M059J (cell line): ENCODE data around the gene AMIGO2. TPM values are rescaled to one million over a fixed set of nuclear protein-coding genes. Genes with fewer than 3 reads are reported as not detected.
A peak's percentile ranks its signal among the peaks of the same experiment; 100 is the strongest.

Experiments used
- DNase-seq: peaks from one replicate; pipeline ENCODE4 v3.0.0-alpha.2; 2012; ENCODE audit warnings: low read depth
- total RNA-seq: library from RNA; depleted of rRNA; stranded (reverse); fragments of >200 nt; shearing (Covaris generic); gene quantifications from 2 replicates; pipeline ENCODE4 v1.2.3, GENCODE V29; 2014

Gene AMIGO2
- total RNA-seq, 1 experiment from 2014 or later, result 37.5 TPM

GRCh38 chr12:47097276-47097896 is 17.6 kb upstream of the AMIGO2 start:
- peak; percentile 75 for DNase-seq

GRCh38 chr12:47095446-47096236 is 15.9 kb upstream of the AMIGO2 start:
- DNase-seq, result peak; percentile 91

DNA sequence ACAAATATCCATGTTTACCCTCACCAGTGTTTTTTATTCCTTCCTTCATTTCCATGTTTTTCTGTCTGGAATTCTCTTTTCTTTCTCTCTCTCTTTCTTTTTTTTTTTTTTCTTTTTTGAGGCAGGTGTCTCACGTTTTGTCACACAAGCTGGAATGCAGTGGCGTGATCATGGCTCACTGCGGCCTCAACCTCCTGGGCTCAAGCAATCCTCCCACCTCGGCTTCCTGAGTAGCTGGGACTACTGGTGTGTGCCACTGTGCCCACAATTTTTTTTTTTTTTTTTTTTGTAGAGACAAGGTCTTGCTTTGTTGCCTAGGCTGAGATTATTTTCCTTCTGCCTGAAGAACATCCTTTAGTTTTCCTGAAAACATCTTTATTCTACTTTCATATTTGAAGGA is 15.0 kb upstream of the AMIGO2 start:
- DNase-seq, result peak; percentile 92

DNA sequence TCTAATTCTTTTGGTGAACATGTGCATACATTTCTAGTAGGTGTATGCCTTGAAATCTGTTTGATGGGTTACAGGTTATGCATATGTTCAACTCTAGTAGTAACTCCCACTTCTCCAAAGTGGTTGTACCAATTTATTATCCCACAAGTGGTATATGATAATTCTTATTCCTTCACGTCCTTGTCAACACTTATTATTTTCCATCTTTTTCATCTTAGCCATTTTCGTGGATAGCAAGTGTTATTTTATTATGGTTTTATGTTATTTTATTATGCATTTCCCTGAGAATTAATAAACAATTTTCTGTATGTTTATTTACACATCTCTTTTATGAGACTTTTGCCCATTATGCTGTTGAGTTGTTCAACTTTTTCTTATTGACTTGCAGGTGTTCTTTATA is 11.2 kb upstream of the AMIGO2 start:
- no peak for DNase-seq

DNA sequence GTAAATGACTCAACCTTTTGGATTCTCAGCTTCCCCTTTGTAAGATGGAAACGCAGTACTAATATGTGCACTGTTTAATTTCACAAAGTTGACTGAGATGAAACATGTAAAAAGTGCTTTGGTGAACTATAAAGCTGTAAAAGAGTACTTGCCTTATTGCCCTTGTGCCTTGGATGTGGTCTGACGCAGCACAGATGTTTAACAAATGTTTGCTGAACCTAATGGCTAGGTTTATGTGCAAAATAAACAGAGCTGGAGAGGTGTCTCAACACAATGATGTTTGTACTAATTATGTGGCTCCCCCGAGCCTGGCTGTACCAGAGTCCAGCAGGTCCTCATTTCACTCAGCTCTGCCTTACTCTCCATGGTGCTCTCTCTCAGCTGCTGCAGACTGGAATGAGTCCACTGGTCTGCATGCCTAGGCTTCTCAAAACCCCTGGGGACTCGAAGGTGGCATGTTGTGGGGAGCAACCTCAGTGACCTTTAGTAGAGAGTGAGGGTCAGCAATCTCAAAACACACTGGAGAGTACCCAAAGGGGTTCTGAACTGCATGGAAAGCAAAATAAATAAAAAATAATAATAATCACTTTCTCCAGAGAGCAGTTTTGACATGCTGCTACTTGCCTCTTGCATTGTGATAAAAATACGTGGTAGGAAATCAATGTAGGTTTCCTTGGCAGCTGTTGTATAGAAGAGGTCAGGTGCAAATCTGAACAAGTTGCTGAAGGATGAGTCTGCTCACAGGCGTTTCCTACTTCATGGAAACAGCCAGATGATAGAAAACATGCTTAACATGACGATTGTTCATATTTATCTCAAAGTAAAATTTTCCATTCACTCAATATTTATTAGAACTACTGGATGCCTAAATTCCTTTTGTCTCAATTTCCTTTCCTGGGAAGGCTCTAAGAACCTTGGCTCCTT is 8.5 kb upstream of the AMIGO2 start:
- DNase-seq, result peak; percentile 53

GRCh38 chr12:47087088-47087688 is 7.4 kb upstream of the AMIGO2 start:
- DNase-seq, result no peak

DNA sequence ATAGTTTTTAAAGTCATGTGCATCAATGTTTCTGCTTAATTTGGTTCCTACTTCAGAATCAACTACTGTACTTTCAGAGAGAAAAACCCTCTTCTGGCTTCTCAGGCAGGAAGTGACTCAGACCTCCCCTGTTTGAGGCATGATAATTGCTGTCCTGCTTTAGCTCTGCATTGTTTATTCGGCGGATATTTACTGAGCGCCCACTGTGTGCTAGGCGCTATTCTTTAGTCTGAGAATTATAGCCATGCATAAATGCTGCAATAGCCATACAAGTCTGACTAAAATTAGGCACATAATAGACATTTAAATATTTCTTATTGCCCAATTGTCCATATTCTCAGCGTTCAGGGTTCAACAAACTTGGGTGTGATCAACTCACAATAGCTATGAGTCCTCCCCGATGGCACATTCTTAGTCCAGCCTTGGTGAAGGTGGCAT is 6.1 kb upstream of the AMIGO2 start:
- peak; percentile 88 for DNase-seq

DNA sequence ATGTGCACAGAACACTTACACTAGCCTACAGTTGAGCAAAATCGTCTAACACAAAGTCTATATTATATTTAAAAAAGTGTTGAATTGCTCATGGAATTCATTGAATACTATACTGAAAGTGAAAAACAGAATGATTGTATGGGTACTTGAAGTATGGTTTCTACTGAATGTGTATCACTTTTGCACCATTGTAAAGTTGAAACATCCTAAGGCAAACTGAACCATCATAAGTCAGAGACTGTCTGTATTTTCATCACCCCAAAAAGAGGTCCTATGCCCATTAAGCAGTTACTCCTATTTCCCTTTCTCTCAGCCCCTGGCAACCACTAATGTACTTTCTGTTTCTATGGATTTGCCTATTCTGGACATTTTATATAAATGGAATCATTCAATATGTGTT is 4.4 kb upstream of the AMIGO2 start:
- no peak for DNase-seq

- peak; percentile 98 for DNase-seq
Measured at GRCh38 chr12:47082796-47083621, 3.2 kb upstream of the AMIGO2 start.

DNA sequence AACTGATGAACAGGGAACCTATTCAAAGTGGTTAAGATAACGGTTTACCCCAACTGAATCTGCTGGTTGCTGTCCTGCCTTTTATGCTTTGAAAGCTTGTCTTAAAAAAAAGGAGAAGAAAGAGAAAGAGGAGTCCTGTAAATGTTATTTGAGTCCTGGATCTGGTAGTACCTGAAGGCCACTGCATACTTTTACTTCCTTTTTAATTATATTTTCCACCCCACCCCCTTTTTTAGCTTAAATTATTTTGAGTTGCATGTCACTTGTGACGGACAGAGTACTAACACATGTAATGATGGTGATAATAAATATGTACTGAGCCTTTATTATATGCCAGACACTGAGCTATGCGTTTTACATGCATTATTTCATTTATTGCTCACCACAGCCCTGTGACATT is 2.5 kb upstream of the AMIGO2 start:
- no peak for DNase-seq

- DNase-seq, result peak; percentile 81
Measured at GRCh38 chr12:47080725-47081502, 1.2 kb upstream of the AMIGO2 start.

GRCh38 chr12:47079981-47080724 is 394 bp upstream of the AMIGO2 start:
- peak; percentile 83 for DNase-seq

DNA sequence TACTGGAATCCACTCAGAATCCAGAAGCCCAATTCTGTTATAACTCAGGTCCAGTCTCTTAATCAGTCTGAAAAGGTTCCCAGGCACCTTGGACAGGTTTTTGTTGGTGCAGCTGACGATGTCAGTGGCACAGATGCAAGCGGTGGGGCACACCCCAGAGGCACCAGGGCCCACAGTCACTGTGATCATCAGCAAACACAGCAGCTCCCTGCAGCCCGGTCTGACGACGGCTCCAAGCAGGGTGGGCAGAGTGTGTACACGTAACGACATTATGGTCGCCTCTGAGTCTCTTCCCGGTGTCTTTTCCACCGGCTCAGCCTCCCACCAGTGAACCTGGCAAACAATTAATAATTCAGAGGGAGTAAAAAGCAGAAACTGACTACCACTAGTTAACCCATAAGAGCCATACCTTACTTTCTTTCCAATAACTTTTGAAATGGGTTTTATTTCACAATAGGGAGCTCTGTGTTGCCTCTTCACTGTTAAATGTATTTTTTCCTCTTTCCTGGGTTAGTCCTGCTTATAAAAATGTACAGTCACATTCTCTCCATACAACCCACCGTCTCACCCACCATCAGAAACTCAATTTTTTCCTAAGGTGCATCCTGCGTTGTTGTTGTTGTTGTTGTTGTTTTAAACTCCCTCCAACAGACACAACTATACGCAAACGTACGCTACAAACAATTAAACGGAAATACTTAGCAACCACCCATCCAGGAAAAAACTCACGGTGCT is 859 bp downstream of the AMIGO2 start:
- DNase-seq, result peak; percentile 58

- no peak for DNase-seq
Measured at GRCh38 chr12:47078086-47078395, 1.7 kb downstream of the AMIGO2 start.

DNA sequence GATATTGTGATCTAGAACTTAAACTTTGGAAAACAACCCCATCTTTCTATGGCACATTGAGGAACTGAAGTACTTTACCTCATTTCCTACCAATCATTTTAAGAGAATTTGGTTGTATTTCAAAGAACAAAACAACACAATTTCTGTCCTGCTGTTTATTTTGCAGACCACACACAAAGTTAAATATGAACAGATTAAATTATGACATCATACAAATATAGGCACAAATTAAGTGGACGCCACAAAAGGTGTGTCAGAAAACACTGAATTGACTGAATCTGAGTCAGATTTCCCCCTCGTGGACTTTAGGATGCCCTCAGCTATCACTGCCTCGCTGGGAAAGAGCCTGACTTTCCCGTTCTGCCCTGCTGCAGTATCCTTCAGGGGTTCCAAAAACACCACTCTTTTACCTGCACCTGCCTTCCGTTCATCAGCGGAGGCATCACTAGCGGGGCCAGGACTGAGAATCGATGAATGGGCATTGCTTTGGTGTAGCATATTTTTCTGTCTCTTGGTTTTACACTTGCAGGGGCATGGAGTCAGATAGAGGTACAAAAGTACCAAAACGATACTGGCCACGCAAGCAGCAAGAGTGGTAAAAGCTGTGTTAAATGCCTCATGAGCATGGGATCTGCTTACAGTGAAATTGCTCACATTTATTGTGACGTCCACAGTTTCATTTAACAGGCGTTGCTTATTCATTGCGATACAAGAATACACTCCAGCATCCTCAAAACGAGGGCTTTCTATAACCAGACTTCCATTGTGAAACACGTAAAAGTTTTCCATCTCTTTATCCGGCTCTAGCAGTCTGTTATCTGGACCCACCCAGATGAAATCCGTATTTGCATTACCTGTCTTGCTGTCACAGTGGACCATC is 2.3 kb downstream of the AMIGO2 start:
- no peak for DNase-seq

DNA sequence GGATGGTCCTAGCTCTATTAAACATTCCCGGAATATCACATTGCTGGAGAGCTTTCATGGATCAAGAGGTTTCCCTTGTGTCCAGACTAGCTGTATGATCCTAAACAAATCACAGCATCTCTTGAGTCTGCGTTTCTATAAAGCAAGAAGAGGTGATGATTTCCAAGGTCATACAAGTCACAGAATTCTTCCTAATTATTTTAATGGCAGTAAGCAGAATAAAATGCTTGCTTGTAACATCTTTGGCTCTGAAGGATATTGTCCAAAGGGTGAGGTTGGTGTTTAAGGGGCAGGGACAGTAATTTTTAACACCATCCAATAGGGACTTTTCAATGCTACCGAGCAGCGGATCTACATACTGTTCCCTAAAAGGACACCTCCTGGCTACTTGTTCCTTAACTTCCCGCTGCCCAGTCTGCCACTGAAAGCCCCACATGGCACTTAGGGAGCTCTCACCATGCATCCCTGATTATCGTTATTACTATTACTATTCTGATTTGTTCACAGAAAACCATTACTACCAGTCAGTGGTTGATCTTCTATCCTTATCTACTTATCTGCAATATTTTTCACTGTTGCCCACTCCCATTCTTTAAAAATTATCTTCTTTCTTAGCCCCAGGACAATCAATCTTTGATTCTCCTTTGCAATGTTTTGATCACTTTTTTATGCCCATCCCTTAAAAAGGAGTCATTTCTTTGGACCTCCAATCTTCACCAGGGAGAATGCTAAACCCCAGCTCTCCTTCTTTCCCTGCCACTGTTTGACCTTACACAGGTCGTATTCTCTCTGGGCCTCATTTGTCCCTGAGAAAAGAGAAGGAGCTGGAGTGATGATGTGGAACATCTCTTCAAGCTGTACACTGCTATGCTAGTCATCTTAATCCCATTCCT is 4.3 kb downstream of the AMIGO2 start:
- no peak for DNase-seq

- no peak for DNase-seq
Measured at GRCh38 chr12:47074757-47075156, 5.0 kb downstream of the AMIGO2 start.
